AG09309 (cell line): Measurements from ENCODE around the gene INPP5A.

ENCODE experiments used
- DNase-seq: peaks from one replicate; pipeline ENCODE4 v3.0.0-alpha.2; 2010; ENCODE audit warnings: low read depth
- H3K4me3 ChIP-seq: 2 replicates; pipeline ENCODE4 v1.5.1; 2011; ENCODE audit warnings: mild to moderate bottlenecking, low read depth, low read length, moderate library complexity; ENCODE audit not compliant: control insufficient read depth
- TF ChIP-seq, protein P1 (sequence below): IDR thresholded peaks from 2 replicates; pipeline ENCODE4 v1.5.1; 2011; ENCODE audit warnings: mild to moderate bottlenecking, low read depth, low read length, inconsistent platforms; ENCODE audit not compliant: insufficient read depth, control insufficient read depth; ENCODE audit errors: missing control alignments

The INPP5A gene

DNA sequence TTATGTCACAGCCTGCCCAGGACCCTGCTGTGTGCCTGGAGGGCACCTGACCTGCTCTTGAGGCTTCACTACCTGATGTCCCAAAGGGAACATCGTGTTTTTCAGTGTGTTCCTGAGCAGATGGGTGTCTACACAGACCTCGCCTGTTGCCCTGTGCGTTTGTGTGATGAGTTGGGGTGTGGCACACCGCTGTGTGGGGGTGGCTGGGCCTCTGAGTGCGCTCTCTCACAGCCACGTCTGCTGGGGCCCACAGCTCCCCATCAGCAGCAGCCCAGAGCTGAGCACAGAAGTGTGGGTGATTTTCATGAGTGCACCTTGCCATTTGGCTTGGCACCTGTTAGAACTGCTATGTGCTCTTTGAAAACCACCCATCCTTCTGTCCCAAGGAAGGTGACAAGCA lies 126.8 kb downstream of the INPP5A start:
- DNase-seq, result no peak
- TF ChIP-seq, protein P1, sequence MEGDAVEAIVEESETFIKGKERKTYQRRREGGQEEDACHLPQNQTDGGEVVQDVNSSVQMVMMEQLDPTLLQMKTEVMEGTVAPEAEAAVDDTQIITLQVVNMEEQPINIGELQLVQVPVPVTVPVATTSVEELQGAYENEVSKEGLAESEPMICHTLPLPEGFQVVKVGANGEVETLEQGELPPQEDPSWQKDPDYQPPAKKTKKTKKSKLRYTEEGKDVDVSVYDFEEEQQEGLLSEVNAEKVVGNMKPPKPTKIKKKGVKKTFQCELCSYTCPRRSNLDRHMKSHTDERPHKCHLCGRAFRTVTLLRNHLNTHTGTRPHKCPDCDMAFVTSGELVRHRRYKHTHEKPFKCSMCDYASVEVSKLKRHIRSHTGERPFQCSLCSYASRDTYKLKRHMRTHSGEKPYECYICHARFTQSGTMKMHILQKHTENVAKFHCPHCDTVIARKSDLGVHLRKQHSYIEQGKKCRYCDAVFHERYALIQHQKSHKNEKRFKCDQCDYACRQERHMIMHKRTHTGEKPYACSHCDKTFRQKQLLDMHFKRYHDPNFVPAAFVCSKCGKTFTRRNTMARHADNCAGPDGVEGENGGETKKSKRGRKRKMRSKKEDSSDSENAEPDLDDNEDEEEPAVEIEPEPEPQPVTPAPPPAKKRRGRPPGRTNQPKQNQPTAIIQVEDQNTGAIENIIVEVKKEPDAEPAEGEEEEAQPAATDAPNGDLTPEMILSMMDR, result no peak
- H3K4me3 ChIP-seq, result no peak overlapping the region

DNA sequence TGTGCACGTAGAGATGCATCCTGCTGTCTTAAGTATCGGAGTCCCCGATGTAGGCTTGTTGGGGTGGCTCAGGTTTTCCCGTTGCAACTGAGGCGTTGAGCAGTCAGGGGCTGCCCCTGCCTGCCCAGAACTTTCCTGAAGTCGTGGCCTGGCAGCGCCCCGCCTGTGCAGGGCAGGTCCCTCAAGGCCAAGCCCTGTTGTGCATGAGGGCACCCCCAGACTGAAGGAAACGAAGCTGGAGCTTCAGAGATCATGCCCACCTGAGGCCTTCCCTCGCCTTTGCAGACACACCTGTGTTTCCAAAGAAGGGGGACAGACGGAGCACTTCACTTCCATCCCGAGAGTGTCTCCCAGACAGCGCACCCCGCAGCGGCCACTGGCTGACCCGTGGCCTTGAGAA lies 127.3 kb downstream of the INPP5A start:
- no peak for DNase-seq
- TF ChIP-seq, protein P1, result no peak
- H3K4me3 ChIP-seq, result no peak overlapping the region

DNA sequence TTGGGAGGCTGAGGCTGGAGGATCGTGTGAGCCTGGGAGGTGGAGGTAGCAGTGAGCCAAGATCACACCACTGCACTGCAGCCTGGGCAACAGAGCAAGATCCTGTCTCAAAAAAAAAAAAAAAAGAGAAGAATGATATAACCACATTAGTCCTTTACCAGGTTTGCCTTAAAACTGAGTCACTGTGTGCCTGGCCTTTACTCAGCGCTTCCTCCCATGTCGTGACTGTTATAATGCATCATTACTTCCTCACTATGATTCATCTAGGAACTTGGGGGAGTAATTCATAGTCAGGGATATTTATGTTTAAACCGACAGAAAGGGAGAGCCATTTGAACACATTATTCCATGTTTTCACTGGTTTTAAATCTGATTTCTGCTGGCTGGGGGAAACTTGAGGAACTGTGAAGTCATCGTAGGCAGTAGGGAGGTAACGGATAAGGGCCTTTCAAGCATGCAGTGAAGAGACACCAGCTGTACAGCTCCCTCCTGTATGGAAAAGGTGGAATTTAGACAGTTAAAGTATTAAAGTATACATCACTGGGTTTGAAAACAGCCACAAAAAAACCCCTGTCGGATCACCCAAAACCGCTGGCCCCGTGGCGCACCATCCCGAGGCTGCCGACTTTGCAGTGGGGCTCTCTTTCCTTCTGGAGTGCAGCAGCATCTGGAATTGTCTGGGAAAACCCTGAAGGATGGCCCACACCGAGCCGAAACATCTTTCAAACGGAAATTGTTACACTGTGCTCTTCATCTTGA lies 128.5 kb downstream of the INPP5A start:
- peak; percentile 70 for DNase-seq
- TF ChIP-seq, protein P1, result no peak
- no peak overlapping the region for H3K4me3 ChIP-seq

DNA sequence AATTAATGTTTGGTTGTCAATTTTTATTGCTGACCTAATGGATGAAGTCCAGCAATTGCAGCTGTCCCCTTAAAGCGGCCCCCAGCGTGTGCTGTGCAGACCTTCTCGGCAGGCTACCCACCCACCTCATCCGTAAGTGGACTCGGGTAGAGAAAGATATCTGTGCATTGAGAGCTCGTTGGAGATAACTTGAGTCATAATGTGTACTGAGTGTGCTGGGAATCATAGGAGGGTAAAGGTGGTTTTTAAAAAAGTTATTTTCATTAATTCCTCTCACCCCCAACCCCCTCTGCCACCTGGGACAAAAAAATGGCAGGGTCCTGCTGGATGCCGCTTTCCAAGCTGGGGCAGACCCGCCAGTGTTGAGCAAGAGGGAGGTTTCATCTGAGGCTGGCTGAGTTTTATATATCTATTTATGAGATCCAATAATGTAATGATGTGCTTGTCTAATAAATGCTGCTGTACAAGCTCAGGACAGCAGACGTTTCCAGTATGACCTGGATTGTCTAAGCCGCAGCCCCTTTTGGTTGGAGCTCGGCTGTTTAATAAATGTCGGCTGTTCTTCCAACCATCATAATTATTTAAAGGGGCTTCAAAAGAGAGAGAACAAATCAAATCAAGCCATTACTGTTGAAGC lies 129.2 kb downstream of the INPP5A start:
- DNase-seq, result no peak
- H3K4me3 ChIP-seq, result no peak overlapping the region

DNA sequence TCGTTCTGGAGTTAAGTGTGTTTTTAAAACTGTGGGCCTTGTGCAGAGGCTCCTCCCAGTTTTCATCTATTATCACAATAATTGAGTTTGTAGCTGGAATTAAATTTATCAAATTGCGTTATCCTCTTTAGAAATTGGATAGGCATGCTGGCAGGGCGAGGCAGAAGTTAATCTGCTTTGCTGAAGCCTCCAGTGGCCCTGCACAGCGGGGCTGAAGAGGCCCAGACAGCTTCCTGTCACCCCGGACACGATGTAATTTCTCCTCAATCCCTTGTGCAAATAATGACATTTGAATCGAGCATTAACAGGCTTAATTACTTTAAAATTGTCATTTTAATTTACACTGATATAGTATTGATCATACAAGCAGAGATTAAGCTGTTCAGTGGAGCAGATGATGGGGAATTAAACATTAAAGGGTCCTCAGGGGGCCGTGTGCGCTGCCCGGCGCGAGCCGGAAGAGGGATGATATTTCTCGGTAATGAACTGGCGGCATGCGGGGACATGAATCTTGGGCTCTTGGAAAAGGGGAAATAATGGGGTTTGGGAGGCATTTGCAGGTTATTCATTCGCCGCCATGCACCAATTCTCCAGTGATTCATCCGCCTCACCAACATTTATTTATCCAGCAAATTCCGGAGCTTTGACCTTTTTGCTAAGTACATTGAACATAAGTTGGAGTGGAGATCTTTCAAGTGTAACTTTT lies 129.9 kb downstream of the INPP5A start:
- TF ChIP-seq, protein P1, result no peak
- H3K4me3 ChIP-seq, result no peak overlapping the region
- DNase-seq, result no peak

More for the DNA sequence above, 129.2 kb downstream of the INPP5A start:
- TF ChIP-seq, protein P1, result no peak

DNA sequence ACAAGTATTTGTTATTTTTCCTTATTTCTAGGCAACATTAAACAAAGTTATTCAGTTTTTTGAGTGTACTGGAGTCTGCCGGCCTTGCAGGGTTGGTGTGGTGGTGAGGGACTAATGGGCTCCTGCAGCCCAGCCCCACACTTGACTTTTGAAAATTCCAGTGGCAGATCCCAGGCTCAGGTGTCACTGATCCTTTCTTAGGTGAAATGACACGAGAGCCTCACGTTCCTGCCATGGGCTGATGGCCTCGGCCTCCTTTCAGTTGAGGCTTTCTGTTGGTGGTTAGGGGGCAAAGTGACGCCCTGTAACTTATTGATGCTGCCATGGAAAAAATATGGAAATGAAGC lies 130.4 kb downstream of the INPP5A start:
- TF ChIP-seq, protein P1, result no peak
- no peak overlapping the region for H3K4me3 ChIP-seq
- no peak for DNase-seq
